COLO668 (cell line): ENCODE measurements around the gene CMTR1.

Experiments
- DNase-seq: peaks from one replicate; lab custom pipeline; 2025; ENCODE audit not compliant: unreplicated experiment; lab: John Stamatoyannopoulos, UW

Gene CMTR1

GRCh38 chr6:37511201-37511600 lies 78.2 kb downstream of the CMTR1 start:
- no peak for DNase-seq

- no peak for DNase-seq
Observed at GRCh38 chr6:37511910-37512399, 78.9 kb downstream of the CMTR1 start.

GRCh38 chr6:37512400-37513011 lies 79.5 kb downstream of the CMTR1 start:
- DNase-seq: no peak

GRCh38 chr6:37513155-37513554 lies 80.1 kb downstream of the CMTR1 start:
- no peak for DNase-seq

GRCh38 chr6:37513576-37513975 lies 80.6 kb downstream of the CMTR1 start:
- no peak for DNase-seq

- no peak for DNase-seq
Observed at GRCh38 chr6:37514321-37514771, 81.3 kb downstream of the CMTR1 start.

- DNase-seq: no peak
Observed at GRCh38 chr6:37514837-37515236, 81.8 kb downstream of the CMTR1 start.

GRCh38 chr6:37515712-37516075 lies 82.7 kb downstream of the CMTR1 start:
- DNase-seq: no peak

- peak; percentile 66 for DNase-seq
Observed at GRCh38 chr6:37516076-37516919, 83.3 kb downstream of the CMTR1 start.

GRCh38 chr6:37516920-37517405 lies 83.9 kb downstream of the CMTR1 start:
- peak; percentile 25 for DNase-seq

GRCh38 chr6:37517411-37517812 lies 84.4 kb downstream of the CMTR1 start:
- no peak for DNase-seq

GRCh38 chr6:37518116-37518515 lies 85.1 kb downstream of the CMTR1 start:
- DNase-seq: no peak

- DNase-seq: no peak
Observed at GRCh38 chr6:37519461-37519860, 86.4 kb downstream of the CMTR1 start.

- no peak for DNase-seq
Observed at GRCh38 chr6:37520926-37521325, 87.9 kb downstream of the CMTR1 start.

GRCh38 chr6:37521674-37522073 lies 88.7 kb downstream of the CMTR1 start:
- no peak for DNase-seq

- DNase-seq: no peak
Observed at GRCh38 chr6:37522836-37523235, 89.8 kb downstream of the CMTR1 start.

GRCh38 chr6:37523412-37523811 lies 90.4 kb downstream of the CMTR1 start:
- no peak for DNase-seq

GRCh38 chr6:37524025-37524969 lies 91.3 kb downstream of the CMTR1 start:
- DNase-seq: no peak

- DNase-seq: no peak
Observed at GRCh38 chr6:37524970-37525318, 91.9 kb downstream of the CMTR1 start.

- DNase-seq: no peak
Observed at GRCh38 chr6:37525460-37526357, 92.7 kb downstream of the CMTR1 start.
